GM21423 (cell line): ENCODE results near the gene FCHO1.

Experiments
- ATAC-seq: cut with Tn5 transposase; IDR thresholded peaks from one replicate; pipeline ENCODE4 v1.9.1; 2021; ENCODE audit warnings: mild to moderate bottlenecking, moderate library complexity; ENCODE audit not compliant: unreplicated experiment

The FCHO1 gene

GRCh38 chr19:17751103-17751911, at the start of gene FCHO1:
FCHO1 (plus strand) TSS chr19:17751477; CDS start chr19:17755165, 3,688 bp downstream.
- ATAC-seq, result peak; percentile 36

GRCh38 chr19:17703824-17704463, 47.3 kb upstream of the FCHO1 start:
- ATAC-seq, result no peak

GRCh38 chr19:17706750-17707181, 44.5 kb upstream of the FCHO1 start:
- ATAC-seq, result no peak

- ATAC-seq, result no peak
These were observed 39.4 kb upstream of the FCHO1 start for GRCh38 chr19:17711851-17712250.

- ATAC-seq, result no peak
These were observed 34.9 kb upstream of the FCHO1 start for GRCh38 chr19:17716309-17716929.

GRCh38 chr19:17718550-17718946, 32.7 kb upstream of the FCHO1 start:
- no peak for ATAC-seq

GRCh38 chr19:17718947-17719711, 32.1 kb upstream of the FCHO1 start, which contains the start of gene MAP1S:
MAP1S (plus strand) TSS chr19:17719480; CDS start chr19:17719503, 23 bp downstream.
- peak; percentile 72 for ATAC-seq

- ATAC-seq, result peak; percentile 19
These were observed 31.4 kb upstream of the FCHO1 start for GRCh38 chr19:17719730-17720400.

GRCh38 chr19:17720440-17720839, 30.8 kb upstream of the FCHO1 start:
- ATAC-seq, result no peak

GRCh38 chr19:17721111-17721628, 30.1 kb upstream of the FCHO1 start:
- no peak for ATAC-seq

- no peak for ATAC-seq
These were observed 29.5 kb upstream of the FCHO1 start for GRCh38 chr19:17721821-17722220.

- ATAC-seq, result no peak
These were observed 28.5 kb upstream of the FCHO1 start for GRCh38 chr19:17722655-17723240.

GRCh38 chr19:17724655-17725054, 26.6 kb upstream of the FCHO1 start:
- ATAC-seq, result no peak

- ATAC-seq, result no peak
These were observed 25.7 kb upstream of the FCHO1 start for GRCh38 chr19:17725422-17726078.

GRCh38 chr19:17726136-17726741, 25.0 kb upstream of the FCHO1 start:
- ATAC-seq, result no peak

- ATAC-seq, result no peak
These were observed 24.1 kb upstream of the FCHO1 start for GRCh38 chr19:17726964-17727773.

- ATAC-seq, result no peak
These were observed 23.4 kb upstream of the FCHO1 start for GRCh38 chr19:17727843-17728242.

GRCh38 chr19:17733127-17733526, 18.1 kb upstream of the FCHO1 start:
- no peak for ATAC-seq
